Nucleus accumbens (tissue), 56 donors: ENCODE measurements around the gene RPS6KA4.
A peak's percentile ranks its signal among the peaks of the same experiment; 100 is the strongest.

ENCODE experiments used
- DNase-seq, 56 donors: peaks; one replicate each; lab custom pipeline; 2025; lab: John Stamatoyannopoulos, UW

RPS6KA4 gene

GRCh38 chr11:64360448-64360921 lies 1.5 kb downstream of the RPS6KA4 start:
- no peak for DNase-seq

GRCh38 chr11:64361659-64362058 lies 2.7 kb downstream of the RPS6KA4 start:
- DNase-seq: no peak

- DNase-seq: no peak
Observed at GRCh38 chr11:64362339-64362738, 3.4 kb downstream of the RPS6KA4 start.

- no peak for DNase-seq
Observed at GRCh38 chr11:64364435-64364834, 5.5 kb downstream of the RPS6KA4 start.

GRCh38 chr11:64364911-64365310 lies 5.9 kb downstream of the RPS6KA4 start:
- no peak for DNase-seq

GRCh38 chr11:64366751-64367150 lies 7.8 kb downstream of the RPS6KA4 start:
- no peak for DNase-seq

GRCh38 chr11:64367931-64368672 lies 9.1 kb downstream of the RPS6KA4 start:
- DNase-seq: no peak

GRCh38 chr11:64368673-64369074 lies 9.7 kb downstream of the RPS6KA4 start:
- no peak for DNase-seq

GRCh38 chr11:64369440-64370421 lies 10.8 kb downstream of the RPS6KA4 start:
- DNase-seq: no peak

GRCh38 chr11:64371201-64371600 lies 12.2 kb downstream of the RPS6KA4 start:
- no peak for DNase-seq

GRCh38 chr11:64372021-64372420 lies 13.1 kb downstream of the RPS6KA4 start:
- no peak for DNase-seq

GRCh38 chr11:64372802-64373597 lies 14.0 kb downstream of the RPS6KA4 start:
- DNase-seq: peak in 37 of 56 donors; percentile 9 to 76 (median 38)

- DNase-seq: no peak
Observed at GRCh38 chr11:64373598-64373974, 14.6 kb downstream of the RPS6KA4 start.

- no peak for DNase-seq
Observed at GRCh38 chr11:64376071-64376470, 17.1 kb downstream of the RPS6KA4 start.

- DNase-seq: peak in 1 of 56 donors; percentile 36
Observed at GRCh38 chr11:64378335-64378880, 19.4 kb downstream of the RPS6KA4 start.

GRCh38 chr11:64379160-64379559 lies 20.2 kb downstream of the RPS6KA4 start:
- DNase-seq: peak in 1 of 56 donors; percentile 17

GRCh38 chr11:64379817-64380709 lies 21.1 kb downstream of the RPS6KA4 start:
- no peak for DNase-seq

GRCh38 chr11:64381350-64381749 lies 22.4 kb downstream of the RPS6KA4 start:
- no peak for DNase-seq

GRCh38 chr11:64382047-64382446 lies 23.1 kb downstream of the RPS6KA4 start:
- DNase-seq: no peak
